HG02759 (cell line): ENCODE results near the gene WDR82.

Experiments used
- ATAC-seq: cut with Tn5 transposase; IDR thresholded peaks from one replicate; pipeline ENCODE4 v1.9.1; 2021; ENCODE audit warnings: mild to moderate bottlenecking, moderate library complexity; ENCODE audit not compliant: unreplicated experiment

WDR82 gene

GRCh38 chr3:52240059-52240885 is 38.2 kb downstream of the WDR82 start:
- ATAC-seq, result no peak

DNA sequence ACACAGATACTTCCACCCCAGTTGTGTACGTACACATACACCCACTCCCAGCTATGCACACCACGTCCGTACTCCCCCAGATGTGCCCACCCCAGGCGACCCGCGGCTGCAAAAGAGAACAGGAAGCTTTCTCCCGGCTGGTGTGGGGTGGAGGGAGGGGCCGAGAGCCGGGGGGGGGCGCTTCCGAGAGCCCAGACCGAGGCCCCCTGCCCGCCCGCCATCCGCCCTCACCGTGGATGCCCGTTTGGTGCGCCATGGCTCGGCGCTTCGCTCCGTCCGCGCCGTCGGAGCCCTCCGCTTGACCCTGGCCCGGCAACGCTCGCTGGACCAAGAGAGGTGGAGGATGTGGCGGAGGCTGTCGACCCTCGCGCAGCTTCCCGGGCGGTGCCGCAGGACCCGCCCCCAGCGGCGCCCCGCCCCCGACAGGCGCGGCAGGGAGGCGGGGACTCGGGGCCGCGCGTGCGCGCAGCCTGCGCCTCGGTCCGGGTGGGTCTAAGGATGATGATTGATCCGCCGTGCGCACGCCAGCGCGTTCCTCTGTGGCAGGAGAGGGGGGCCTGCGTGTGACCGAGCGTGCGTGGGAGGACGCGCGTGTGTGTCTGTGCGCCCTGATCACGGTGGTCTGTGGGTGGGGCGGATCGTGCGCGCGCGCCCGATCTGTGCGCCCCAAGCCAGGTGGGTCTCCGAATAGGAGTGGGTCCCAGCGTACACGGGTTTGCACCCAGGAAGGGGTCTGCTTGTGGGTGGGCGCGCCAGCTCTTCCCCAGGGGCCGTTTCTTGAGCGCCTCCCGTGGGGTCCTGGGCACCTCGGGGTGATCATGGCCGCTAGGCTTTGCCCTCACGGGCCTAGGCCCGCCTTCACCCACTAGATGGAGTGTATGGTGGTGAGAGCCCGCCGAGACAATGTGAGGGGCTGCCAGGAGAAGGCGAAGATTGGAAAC is 39.4 kb downstream of the WDR82 start, which contains the start of gene TWF2:
Gene TWF2, minus strand, starts transcription at position 398 of the 941 bp plus-strand sequence. Its CDS starts 142 bp downstream, at position 256.
- ATAC-seq, result peak; percentile 85

- ATAC-seq, result no peak
These were observed 40.2 kb downstream of the WDR82 start for GRCh38 chr3:52238193-52238760.

GRCh38 chr3:52237657-52238172 is 40.7 kb downstream of the WDR82 start:
- ATAC-seq, result no peak

- ATAC-seq, result no peak
These were observed 41.3 kb downstream of the WDR82 start for GRCh38 chr3:52237006-52237656.

DNA sequence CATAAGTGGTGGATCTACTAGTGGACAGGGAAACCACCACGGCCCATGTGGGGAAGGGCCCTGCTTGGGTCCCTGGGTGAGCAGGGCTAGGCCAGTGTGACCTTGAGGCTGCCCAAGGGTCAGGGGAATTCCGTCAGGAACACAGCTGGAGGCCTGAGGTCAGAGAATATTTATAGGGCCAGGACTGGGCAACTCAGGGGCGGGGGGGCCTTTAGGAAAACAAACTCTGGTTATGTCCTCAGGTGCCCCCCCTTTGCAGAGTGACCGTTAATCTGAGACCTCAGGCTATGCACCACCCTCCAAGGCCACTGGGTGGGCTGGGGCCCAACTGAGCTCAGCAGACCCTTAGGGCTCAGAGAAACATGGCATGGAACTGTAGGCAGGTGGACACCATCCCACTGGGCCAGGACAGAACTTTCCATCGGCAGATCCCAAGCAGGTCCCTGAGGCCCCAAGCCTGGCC is 42.0 kb downstream of the WDR82 start:
- no peak for ATAC-seq

DNA sequence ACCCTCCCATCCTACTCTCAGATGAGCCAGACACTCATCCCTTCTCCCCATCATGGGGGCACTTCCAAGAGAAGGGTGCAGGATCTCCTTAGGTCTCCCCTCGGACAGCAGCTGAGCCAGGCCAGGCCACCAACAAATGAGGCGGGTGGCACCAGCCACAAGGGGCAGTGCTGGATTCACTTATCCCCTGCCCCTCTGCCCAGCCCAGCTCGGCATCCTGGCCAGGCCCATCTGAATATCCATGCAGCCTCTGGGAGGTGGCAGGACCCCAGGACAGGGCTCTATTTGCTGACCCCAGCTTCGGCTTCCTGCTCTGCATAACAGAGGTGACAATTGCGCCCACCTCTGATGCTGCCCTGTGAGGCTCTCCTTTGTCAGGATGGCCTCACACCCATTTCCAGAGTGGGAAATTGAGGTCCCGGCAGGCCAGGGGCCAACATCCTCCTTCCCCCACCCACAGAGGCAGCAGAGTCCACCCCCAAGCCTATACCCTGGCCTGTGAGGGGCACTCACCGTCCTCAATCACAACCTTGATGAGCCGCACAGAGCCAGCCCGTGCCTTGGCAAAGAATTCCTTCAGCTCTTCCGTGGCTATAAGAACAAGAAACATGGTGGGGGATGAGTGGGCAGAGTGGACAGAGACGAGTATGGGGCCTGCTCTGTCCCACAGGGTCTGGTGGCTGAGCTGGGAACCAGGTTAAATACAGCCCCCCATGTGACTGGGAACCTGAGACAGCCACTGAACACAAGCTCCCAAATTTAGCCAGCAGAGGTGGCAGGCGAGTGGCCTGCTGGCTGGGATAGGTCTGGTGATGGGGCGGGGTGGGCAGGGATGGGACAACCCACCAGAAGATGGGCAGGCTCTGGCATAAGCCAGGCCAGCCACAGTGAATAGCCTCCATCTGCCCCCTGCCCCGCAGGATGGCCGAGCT is 43.7 kb downstream of the WDR82 start:
- ATAC-seq, result no peak

- ATAC-seq, result no peak
These were observed 44.5 kb downstream of the WDR82 start for GRCh38 chr3:52233968-52234367.

- no peak for ATAC-seq
These were observed 45.3 kb downstream of the WDR82 start for GRCh38 chr3:52233108-52233591.

DNA sequence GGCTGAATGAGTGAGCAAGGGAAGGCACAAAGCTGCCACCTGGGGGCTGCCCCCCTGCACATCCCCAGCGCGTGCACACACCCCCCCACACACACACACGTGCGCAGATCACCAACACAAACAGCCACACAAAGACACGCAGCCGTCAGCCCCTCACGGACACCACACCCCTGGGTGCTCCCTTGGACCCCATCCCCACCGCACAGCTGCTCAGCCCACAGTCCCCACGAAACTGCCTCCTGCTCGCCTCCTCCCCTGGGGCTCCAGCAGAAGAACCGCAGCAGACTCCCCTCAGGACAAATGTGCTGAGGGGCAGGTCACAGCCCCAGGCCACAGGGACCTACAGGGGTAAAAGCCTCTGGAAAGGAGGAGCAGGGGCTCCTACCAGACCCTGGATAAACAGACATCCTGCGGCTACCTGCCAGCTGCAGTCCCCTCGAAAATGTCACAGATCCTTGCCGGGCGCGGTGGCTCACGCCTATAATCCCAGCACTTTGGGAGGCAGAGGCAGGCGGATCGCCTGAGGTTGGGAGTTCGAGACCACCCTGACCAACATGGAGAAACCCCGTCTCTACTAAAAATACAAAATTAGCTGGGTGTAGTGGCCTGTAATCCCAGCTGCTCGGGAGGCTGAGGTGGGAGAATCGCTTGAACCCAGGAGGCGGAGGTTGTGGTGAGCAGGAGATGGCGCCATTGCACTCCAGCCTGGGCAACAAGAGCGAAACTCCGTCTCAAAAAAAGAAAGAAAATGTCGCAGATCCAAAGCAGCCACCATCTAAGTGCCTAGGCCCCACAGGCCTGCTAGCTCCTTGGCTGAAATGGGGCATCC is 46.0 kb downstream of the WDR82 start:
- no peak for ATAC-seq

GRCh38 chr3:52231502-52232278 is 46.8 kb downstream of the WDR82 start:
- ATAC-seq, result peak; percentile 48

- ATAC-seq, result no peak
These were observed 47.5 kb downstream of the WDR82 start for GRCh38 chr3:52230889-52231499.

GRCh38 chr3:52230461-52230860 is 48.0 kb downstream of the WDR82 start:
- no peak for ATAC-seq

DNA sequence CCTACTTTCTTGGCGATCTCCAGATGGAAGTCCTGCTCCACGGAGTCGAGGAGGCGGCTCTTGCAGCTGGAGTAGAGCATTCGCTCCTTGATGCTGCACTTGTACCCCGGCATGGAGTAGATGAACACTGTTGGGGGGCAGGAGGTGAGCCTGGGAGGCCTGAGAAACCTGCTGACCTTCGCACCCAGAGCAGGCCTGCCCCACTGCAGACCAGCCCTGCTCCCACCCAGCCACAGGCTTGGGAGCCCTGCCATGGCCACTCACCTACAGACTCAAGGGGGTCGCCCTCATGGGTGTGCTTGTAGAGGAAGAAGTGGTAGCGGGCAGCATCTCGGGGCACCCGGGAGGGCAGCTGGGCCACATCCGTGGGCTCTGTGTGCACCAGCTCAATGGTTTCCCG is 48.8 kb downstream of the WDR82 start:
- no peak for ATAC-seq

GRCh38 chr3:52228751-52229291 is 49.6 kb downstream of the WDR82 start:
- no peak for ATAC-seq

GRCh38 chr3:52228266-52228665 is 50.2 kb downstream of the WDR82 start:
- no peak for ATAC-seq

- no peak for ATAC-seq
These were observed 50.7 kb downstream of the WDR82 start for GRCh38 chr3:52227766-52228165.
